GM12878 (cell line): ENCODE data around the gene CD300LG.

Experiments used
- CEBPB ChIP-seq, 2 experiments: fragments of 150-350 bp in 1 of 2; IDR thresholded peaks; 2 replicates each; pipeline ENCODE4 v1.6.1; 2012 to 2014; ENCODE audit warnings: low read depth in 2 of 2, low read length in 2 of 2, borderline replicate concordance in 1 of 2, inconsistent platforms in 1 of 2
- CTCF ChIP-seq, 3 experiments: IDR thresholded peaks in 2 of 3; conservative IDR thresholded peaks in 1 of 3; 2 replicates each; pipeline ENCODE4 v1.5.1; 2011; ENCODE audit warnings: low read depth in 3 of 3, low read length in 3 of 3, mild to moderate bottlenecking in 3 of 3, control low read depth in 2 of 3, moderate library complexity in 2 of 3, inconsistent platforms in 1 of 3, mixed read lengths in 1 of 3; ENCODE audit not compliant: control insufficient read depth in 2 of 3, insufficient read depth in 1 of 3; ENCODE audit errors: extremely low read depth in 1 of 3
- POLR2AphosphoS5 ChIP-seq: IDR thresholded peaks from 2 replicates; pipeline ENCODE4 v1.6.1; 2011; ENCODE audit warnings: mild to moderate bottlenecking, low read length, inconsistent platforms
- RCOR1 ChIP-seq: conservative IDR thresholded peaks from 2 replicates; pipeline ENCODE4 v1.6.1; 2012; ENCODE audit warnings: low read depth, low read length, improper control_type of control experiment
- ZNF384 ChIP-seq: IDR thresholded peaks from 2 replicates; pipeline ENCODE4 v1.6.1; 2012; ENCODE audit warnings: low read depth, mild to moderate bottlenecking, low read length, improper control_type of control experiment, borderline replicate concordance
- TF ChIP-seq, protein P1 (sequence below): IDR thresholded peaks from 2 replicates; pipeline ENCODE4 v1.6.1; 2011; ENCODE audit warnings: borderline replicate concordance, low read depth, mild to moderate bottlenecking, moderate library complexity, mixed read lengths, low read length; ENCODE audit not compliant: insufficient read depth; ENCODE audit errors: extremely low read length

DNA sequence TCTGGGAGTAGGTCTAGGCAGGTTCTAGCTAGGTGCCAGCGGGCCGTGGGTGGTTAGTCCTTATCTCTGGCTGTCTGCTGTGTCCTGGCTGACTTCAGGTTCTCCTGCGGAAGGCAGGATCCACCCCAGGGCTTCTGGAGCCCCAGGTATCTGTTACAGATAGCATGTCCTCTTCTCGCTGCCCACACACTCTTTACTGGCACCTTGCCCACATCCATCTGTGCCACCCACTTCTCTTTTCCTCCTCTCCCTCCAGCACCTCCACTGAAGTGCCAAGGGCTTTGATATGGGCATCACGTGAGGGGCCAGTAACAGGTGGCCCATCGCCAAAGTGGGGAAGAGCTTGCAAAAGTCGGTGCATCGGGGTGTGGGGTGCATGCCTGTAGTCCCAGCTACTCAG, 64.9 kb downstream of the CD300LG start:
- TF ChIP-seq CTCF (IDR thresholded peaks at IDR 0.05 in 2 of 3, conservative IDR thresholded peaks at IDR 0.05 in 1 of 3; ENCODE audit: control insufficient read depth in 2 of 3, extremely low read depth in 1 of 3, insufficient read depth in 1 of 3, low read depth in 3 of 3, low read length in 3 of 3) (no peak), POLR2AphosphoS5 (no peak), CEBPB (IDR thresholded peaks at IDR 0.05; ENCODE audit: borderline replicate concordance in 1 of 2, low read depth in 2 of 2, low read length in 2 of 2) (no peak), ZNF384 (no peak), RCOR1 (no peak)
- TF ChIP-seq, protein P1, sequence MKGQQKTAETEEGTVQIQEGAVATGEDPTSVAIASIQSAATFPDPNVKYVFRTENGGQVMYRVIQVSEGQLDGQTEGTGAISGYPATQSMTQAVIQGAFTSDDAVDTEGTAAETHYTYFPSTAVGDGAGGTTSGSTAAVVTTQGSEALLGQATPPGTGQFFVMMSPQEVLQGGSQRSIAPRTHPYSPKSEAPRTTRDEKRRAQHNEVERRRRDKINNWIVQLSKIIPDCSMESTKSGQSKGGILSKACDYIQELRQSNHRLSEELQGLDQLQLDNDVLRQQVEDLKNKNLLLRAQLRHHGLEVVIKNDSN, result no peak
